Lower leg skin (tissue), 3 donors: ENCODE measurements around the gene DNAJC16.

Experiments used
- POLR2A ChIP-seq, 2 donors: fragments of 450-650 bp; IDR thresholded peaks; one replicate each; pipeline ENCODE4 v1.6.1; 2016 to 2017; ENCODE audit warnings: antibody characterized with exemption in 2 of 2, mild to moderate bottlenecking in 1 of 2, moderate library complexity in 1 of 2
- TF ChIP-seq, protein P1 (sequence below), 3 donors: fragments of 450-650 bp; IDR thresholded peaks; one replicate each; pipeline ENCODE4 v1.5.1; 2016; ENCODE audit warnings: antibody characterized with exemption in 3 of 3, mild to moderate bottlenecking in 3 of 3, moderate library complexity in 2 of 3

DNA sequence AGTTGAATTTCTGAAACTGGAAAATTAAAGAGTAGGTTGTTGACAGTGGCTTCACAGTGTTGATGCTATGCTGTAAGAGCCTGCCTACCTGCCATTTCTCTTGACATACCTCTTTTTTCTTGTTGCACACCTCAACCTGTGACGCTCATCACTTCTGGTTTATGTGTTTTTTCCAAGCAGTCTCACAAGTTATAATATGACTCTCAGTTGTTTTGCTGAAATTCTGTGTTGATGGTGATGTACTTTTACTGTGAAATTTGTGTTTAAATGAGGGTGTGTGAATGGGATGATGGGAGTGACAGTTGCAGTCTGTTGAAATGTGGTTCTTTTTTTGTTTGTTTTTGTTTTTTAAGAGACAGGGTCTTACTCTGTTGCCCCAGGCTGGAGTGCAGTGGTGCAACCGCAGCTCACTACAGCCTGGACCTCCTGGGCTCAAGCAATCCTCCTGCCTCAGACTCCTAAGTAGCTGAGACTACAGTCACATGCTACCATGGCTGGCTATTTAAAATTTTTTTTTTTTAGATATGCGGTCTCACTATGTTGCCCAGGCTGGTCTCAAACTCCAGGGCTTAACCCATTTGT lies 97.6 kb downstream of the DNAJC16 start:
- TF ChIP-seq, protein P1, sequence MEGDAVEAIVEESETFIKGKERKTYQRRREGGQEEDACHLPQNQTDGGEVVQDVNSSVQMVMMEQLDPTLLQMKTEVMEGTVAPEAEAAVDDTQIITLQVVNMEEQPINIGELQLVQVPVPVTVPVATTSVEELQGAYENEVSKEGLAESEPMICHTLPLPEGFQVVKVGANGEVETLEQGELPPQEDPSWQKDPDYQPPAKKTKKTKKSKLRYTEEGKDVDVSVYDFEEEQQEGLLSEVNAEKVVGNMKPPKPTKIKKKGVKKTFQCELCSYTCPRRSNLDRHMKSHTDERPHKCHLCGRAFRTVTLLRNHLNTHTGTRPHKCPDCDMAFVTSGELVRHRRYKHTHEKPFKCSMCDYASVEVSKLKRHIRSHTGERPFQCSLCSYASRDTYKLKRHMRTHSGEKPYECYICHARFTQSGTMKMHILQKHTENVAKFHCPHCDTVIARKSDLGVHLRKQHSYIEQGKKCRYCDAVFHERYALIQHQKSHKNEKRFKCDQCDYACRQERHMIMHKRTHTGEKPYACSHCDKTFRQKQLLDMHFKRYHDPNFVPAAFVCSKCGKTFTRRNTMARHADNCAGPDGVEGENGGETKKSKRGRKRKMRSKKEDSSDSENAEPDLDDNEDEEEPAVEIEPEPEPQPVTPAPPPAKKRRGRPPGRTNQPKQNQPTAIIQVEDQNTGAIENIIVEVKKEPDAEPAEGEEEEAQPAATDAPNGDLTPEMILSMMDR (IDR thresholded peaks at IDR 0.05) = no peak
- TF ChIP-seq POLR2A (IDR thresholded peaks at IDR 0.05) = no peak
